ENCODE results near the gene CCDC88B.

Gene CCDC88B

GRCh38 chr11:64406221-64406946, 66.4 kb downstream of the CCDC88B start:
- DNase-seq (ENCODE audit: low read depth in 2 of 2, low spot score in 1 of 2) = no peak
